Fibroblast of villous mesenchyme (primary cell): ENCODE results near the gene CACNA1A. TPM values are rescaled to one million over a fixed set of nuclear protein-coding genes. Genes with fewer than 3 reads are reported as not detected.

Source experiments
- DNase-seq: peaks from one replicate; pipeline ENCODE4 v3.0.0-alpha.2; 2010; ENCODE audit warnings: low read depth
- H3K4me3 ChIP-seq: 2 replicates; pipeline ENCODE4 v1.5.1; 2011; ENCODE audit warnings: low read depth, mild to moderate bottlenecking, low read length
- CTCF ChIP-seq: IDR thresholded peaks from 2 replicates; pipeline ENCODE4 v1.5.1; 2012; ENCODE audit warnings: low read depth, mild to moderate bottlenecking, low read length; ENCODE audit not compliant: insufficient read depth
- total RNA-seq: library from RNA; depleted of rRNA; stranded (reverse); fragments of >200 nt; gene quantifications from 2 replicates; pipeline ENCODE4 v1.2.3, GENCODE V29; 2012

CACNA1A gene
- total RNA-seq, 1 donor: 0.43 TPM

DNA sequence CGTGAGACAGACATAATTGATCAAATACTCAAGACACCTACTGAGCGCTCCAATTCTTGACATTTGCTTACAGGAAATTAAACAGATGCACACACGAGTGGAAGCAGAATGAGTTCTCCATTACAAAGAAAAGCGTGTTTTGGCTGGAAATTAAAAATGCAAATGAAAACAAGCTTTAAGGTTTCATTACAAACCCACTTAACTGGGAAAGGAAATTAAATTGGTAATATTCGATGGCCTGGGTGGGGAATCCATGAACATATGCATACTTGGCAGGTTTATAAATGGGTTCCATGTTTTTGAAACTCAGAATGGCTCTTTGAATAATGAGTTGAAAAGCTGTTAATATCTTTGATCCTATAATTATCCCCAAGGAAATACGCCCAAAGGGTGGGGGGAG, 178.0 kb downstream of the CACNA1A start:
- DNase-seq: no peak
- TF ChIP-seq CTCF: no peak

GRCh38 chr19:13319526-13319925, 186.8 kb downstream of the CACNA1A start:
- TF ChIP-seq CTCF: no peak
- H3K4me3 ChIP-seq: no peak overlapping the region
- no peak for DNase-seq

More for the DNA sequence above, 178.0 kb downstream of the CACNA1A start:
- no peak overlapping the region for H3K4me3 ChIP-seq

DNA sequence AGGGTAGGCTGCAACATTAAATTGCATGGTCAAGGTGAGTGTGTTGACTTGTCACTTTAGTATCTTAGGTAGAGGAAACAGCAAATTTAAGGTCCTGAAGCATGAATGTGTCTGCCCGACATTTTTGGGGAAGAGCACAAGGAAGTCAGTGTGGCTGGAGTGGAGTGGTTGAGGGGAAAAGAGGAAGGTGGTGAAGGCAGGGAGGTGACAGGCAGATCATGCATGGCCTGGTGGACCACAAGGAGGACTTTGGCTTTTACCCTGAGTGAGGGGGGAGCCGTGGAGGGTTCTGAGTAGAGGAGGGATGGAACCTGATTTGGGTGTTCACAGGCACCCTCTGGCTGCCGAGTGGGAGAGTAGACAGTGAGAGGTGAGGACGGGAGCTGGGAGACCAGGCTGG, 188.1 kb downstream of the CACNA1A start:
- TF ChIP-seq CTCF: no peak
- H3K4me3 ChIP-seq: no peak overlapping the region
- DNase-seq: no peak

GRCh38 chr19:13315495-13315894, 190.8 kb downstream of the CACNA1A start:
- no peak for TF ChIP-seq CTCF
- no peak for DNase-seq
- no peak overlapping the region for H3K4me3 ChIP-seq

- DNase-seq: no peak
- no peak for TF ChIP-seq CTCF
Observed at GRCh38 chr19:13314761-13315160, 191.5 kb downstream of the CACNA1A start.

DNA sequence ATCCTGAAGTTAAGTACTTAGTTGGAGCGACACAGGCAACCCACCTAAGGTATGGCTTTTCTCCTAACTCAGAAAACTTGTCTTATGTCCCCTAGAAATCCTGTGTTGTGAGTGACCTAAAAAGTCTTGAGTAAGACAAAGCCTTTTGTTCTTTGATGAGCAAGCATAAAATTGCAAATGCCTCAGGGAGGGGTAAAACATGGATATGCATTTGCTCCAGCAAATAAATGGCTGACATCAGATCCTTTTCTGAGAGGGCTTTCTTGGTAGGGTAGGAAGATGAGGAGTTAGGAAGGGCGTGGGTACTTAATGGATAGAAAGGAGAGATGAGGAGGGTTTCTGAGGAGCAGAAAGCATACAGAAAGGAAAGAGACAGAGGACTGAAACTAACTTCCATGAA, 192.4 kb downstream of the CACNA1A start:
- TF ChIP-seq CTCF: no peak
- no peak for DNase-seq
- no peak overlapping the region for H3K4me3 ChIP-seq

More at GRCh38 chr19:13314761-13315160, 191.5 kb downstream of the CACNA1A start:
- no peak overlapping the region for H3K4me3 ChIP-seq

GRCh38 chr19:13309864-13310263, 196.4 kb downstream of the CACNA1A start:
- TF ChIP-seq CTCF: no peak
- no peak overlapping the region for H3K4me3 ChIP-seq
- no peak for DNase-seq
